ENCODE measurements around the gene RNF19B. TPM values are rescaled to one million over a fixed set of nuclear protein-coding genes. Genes with fewer than 3 reads are reported as not detected.
"Not testable (repeated sequence)": the region's sequence is repeated elsewhere in the genome, so short reads cannot be mapped to it uniquely, and the experiment has no call there.

RNF19B gene
- total RNA-seq, 1 donor from 2014 or later, result 14.2 TPM

DNA sequence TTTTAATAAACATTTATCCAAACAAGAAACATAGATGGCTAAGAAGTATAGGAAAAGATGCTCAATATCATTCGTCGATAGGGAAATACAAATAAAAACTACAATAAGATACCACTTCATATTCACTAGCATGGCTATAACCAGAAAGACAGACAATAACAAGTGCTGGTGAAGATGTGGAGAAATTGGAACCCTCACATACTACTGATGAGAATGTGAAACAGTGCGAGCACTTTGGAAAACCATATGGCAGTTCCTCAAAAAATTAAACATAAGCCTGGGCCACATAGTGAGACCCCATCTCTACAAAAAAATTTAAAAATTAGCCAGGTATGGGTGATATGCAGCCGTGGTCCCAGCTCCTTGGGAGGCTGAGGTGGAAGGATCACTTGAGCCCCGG is 54.3 kb downstream of the RNF19B start:
- Mint-ChIP-seq H3K36me3 (no peaks in the 10 kb centered on the region), H3K27ac (no peak overlapping the region), H3K9me3 (no peaks in the 10 kb centered on the region), H3K4me3 (no peak overlapping the region), H3K4me1 (no peaks in the 10 kb centered on the region), H3K27me3 (ENCODE audit: insufficient read depth, low read depth) (no peaks in the 10 kb centered on the region)
- no peak for TF ChIP-seq EZH2phosphoT487 (IDR thresholded peaks at IDR 0.05)
- TF ChIP-seq EZH2 (IDR thresholded peaks at IDR 0.05), result no peak
- TF ChIP-seq, protein P1, sequence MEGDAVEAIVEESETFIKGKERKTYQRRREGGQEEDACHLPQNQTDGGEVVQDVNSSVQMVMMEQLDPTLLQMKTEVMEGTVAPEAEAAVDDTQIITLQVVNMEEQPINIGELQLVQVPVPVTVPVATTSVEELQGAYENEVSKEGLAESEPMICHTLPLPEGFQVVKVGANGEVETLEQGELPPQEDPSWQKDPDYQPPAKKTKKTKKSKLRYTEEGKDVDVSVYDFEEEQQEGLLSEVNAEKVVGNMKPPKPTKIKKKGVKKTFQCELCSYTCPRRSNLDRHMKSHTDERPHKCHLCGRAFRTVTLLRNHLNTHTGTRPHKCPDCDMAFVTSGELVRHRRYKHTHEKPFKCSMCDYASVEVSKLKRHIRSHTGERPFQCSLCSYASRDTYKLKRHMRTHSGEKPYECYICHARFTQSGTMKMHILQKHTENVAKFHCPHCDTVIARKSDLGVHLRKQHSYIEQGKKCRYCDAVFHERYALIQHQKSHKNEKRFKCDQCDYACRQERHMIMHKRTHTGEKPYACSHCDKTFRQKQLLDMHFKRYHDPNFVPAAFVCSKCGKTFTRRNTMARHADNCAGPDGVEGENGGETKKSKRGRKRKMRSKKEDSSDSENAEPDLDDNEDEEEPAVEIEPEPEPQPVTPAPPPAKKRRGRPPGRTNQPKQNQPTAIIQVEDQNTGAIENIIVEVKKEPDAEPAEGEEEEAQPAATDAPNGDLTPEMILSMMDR (IDR thresholded peaks at IDR 0.05), result no peak
- H3K36me3 ChIP-seq, result no peaks in the 10 kb centered on the region
- no peaks in the 10 kb centered on the region for H3K79me2 ChIP-seq (ENCODE audit: low read depth)
- no peaks in the 10 kb centered on the region for H3K9me3 ChIP-seq (ENCODE audit: low read depth)
- no peak overlapping the region for H3K4me2 ChIP-seq
- no peaks in the 10 kb centered on the region for H3K27me3 ChIP-seq
- H2AFZ ChIP-seq (replicated peaks), result no peak overlapping the region
- DNase-seq (ENCODE audit: low spot score), result no peak
- no peaks in the 10 kb centered on the region for H4K20me1 ChIP-seq (ENCODE audit: low read depth)
- H3K27ac ChIP-seq, result no peak overlapping the region
- H3K4me1 ChIP-seq, result peaks cover 3% of the 10 kb centered on the region
- H3K9ac ChIP-seq, result no peak overlapping the region
- H3F3A ChIP-seq (ENCODE audit: low read depth), result no peaks in the 10 kb centered on the region
- H3K4me3 ChIP-seq, result no peak overlapping the region

DNA sequence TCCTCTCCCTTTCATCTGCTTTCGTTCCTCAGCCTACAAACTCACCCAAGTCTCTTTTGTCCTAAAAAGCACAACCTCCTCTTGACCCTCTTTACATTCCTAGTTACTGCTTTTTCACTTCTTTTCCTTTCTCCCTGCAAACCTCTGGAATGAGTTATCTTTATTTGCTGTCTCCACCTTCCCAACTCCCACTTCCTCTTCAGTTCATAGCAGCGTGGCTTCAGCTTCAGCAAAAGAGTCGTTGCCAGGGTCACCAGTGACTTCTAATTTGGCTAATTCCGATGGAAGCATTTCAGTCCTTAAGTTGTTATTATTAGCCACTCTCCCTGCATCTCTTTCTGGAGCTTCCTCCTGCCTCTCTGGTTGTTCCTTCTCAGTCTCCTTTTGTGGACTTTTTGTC is 57.2 kb downstream of the RNF19B start:
- no peak for DNase-seq (ENCODE audit: low spot score)
- no peaks in the 10 kb centered on the region for H3K4me1 Mint-ChIP-seq
- H3K4me3 Mint-ChIP-seq, result no peak overlapping the region
- H3K27me3 ChIP-seq, result peaks cover 15% of the 10 kb centered on the region
- no peaks in the 10 kb centered on the region for H3K79me2 ChIP-seq (ENCODE audit: low read depth)
- H3K4me3 ChIP-seq, result no peak overlapping the region
- H3K9me3 Mint-ChIP-seq, result no peaks in the 10 kb centered on the region
- no peak overlapping the region for H3K4me2 ChIP-seq
- no peaks in the 10 kb centered on the region for H3K9me3 ChIP-seq (ENCODE audit: low read depth)
- no peaks in the 10 kb centered on the region for H3K36me3 Mint-ChIP-seq
- H4K20me1 ChIP-seq (ENCODE audit: low read depth), result no peaks in the 10 kb centered on the region
- H3F3A ChIP-seq (ENCODE audit: low read depth), result no peaks in the 10 kb centered on the region
- no peak overlapping the region for H3K9ac ChIP-seq
- H3K4me1 ChIP-seq, result peaks cover 3% of the 10 kb centered on the region
- no peak for TF ChIP-seq EZH2phosphoT487 (IDR thresholded peaks at IDR 0.05)
- TF ChIP-seq EZH2 (IDR thresholded peaks at IDR 0.05), result no peak
- TF ChIP-seq, protein P1 (IDR thresholded peaks at IDR 0.05), result no peak
- H3K27ac ChIP-seq, result no peak overlapping the region
- no peaks in the 10 kb centered on the region for H3K36me3 ChIP-seq
- no peak overlapping the region for H3K27ac Mint-ChIP-seq
- peaks cover 14% of the 10 kb centered on the region for H3K27me3 Mint-ChIP-seq (ENCODE audit: insufficient read depth, low read depth)
- H2AFZ ChIP-seq (replicated peaks), result peak overlapping the region; percentile 93

DNA sequence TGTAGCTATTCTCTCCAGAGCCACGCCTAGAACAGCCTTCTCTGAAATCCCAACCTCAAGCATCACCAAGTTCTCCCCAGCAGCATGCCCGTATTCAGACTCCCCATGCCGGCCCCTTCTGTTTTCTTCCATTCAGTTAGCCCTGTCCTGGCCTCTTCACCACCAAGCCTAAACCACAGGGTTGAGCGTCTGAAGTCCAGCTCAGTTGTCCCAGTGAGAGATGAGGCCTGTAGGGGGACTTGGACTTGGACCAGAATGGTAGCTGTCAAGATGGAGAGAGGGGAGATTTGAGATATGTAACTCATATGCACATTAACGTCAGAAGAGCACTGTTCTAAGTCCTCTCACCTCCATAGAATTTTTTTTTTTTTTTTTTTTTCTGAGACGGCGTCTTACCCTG is 58.0 kb downstream of the RNF19B start:
- Mint-ChIP-seq H3K4me1 (peaks cover 2% of the 10 kb centered on the region), H3K27ac (no peak overlapping the region), H3K9me3 (peaks cover 1% of the 10 kb centered on the region), H3K27me3 (ENCODE audit: insufficient read depth, low read depth) (peaks cover 21% of the 10 kb centered on the region), H3K36me3 (no peaks in the 10 kb centered on the region), H3K4me3 (no peak overlapping the region)
- H3K4me3 ChIP-seq, result no peak overlapping the region
- TF ChIP-seq EZH2phosphoT487 (IDR thresholded peaks at IDR 0.05) (no peak), EZH2 (IDR thresholded peaks at IDR 0.05) (no peak)
- TF ChIP-seq, protein P1 (IDR thresholded peaks at IDR 0.05), result no peak
- H3K27ac ChIP-seq, result no peak overlapping the region
- no peaks in the 10 kb centered on the region for H3K9me3 ChIP-seq (ENCODE audit: low read depth)
- H3K79me2 ChIP-seq (ENCODE audit: low read depth), result no peaks in the 10 kb centered on the region
- DNase-seq (ENCODE audit: low spot score), result no peak
- H3K4me1 ChIP-seq, result peaks cover 3% of the 10 kb centered on the region
- no peaks in the 10 kb centered on the region for H3K36me3 ChIP-seq
- no peak overlapping the region for H3K9ac ChIP-seq
- H3F3A ChIP-seq (ENCODE audit: low read depth), result peaks cover 1% of the 10 kb centered on the region
- H2AFZ ChIP-seq (replicated peaks), result no peak overlapping the region
- no peak overlapping the region for H3K4me2 ChIP-seq
- H4K20me1 ChIP-seq (ENCODE audit: low read depth), result no peaks in the 10 kb centered on the region
- peaks cover 23% of the 10 kb centered on the region for H3K27me3 ChIP-seq

DNA sequence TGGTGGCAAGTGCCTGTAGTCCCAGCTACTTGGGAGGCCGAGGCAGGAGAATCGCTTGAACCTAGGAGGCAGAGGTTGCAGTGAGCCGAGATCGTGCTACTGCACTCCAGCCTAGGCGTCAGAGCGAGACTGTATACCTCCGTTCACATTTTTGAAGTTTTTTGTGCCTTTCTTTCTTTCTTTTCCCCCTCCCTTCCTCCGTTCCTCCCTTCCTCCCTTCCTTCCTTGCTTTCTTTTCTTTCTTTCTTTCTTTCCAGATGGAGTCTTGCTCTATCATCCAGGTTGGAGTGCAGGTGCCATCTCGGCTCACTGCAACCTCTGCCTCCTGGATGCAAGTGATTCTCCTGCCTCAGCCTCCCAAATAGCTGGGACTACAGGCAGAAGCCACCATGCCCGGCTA is 59.0 kb downstream of the RNF19B start:
- not testable (repeated sequence) for H3K9me3 Mint-ChIP-seq

More for the DNA sequence above, 59.0 kb downstream of the RNF19B start:
- H3K36me3 ChIP-seq; H3K4me3 ChIP-seq; H2AFZ ChIP-seq (replicated peaks); DNase-seq (ENCODE audit: low spot score); H3K4me1 ChIP-seq; H3K27ac Mint-ChIP-seq; H3K4me3 Mint-ChIP-seq; H3K4me1 Mint-ChIP-seq; H4K20me1 ChIP-seq (ENCODE audit: low read depth); H3F3A ChIP-seq (ENCODE audit: low read depth); H3K4me2 ChIP-seq; H3K27ac ChIP-seq; H3K36me3 Mint-ChIP-seq; H3K9me3 ChIP-seq (ENCODE audit: low read depth); H3K9ac ChIP-seq; H3K79me2 ChIP-seq (ENCODE audit: low read depth): not testable (repeated sequence)
- H3K27me3 ChIP-seq, result peaks cover 33% of the 10 kb centered on the region
- H3K27me3 Mint-ChIP-seq (ENCODE audit: insufficient read depth, low read depth), result peaks cover 26% of the 10 kb centered on the region
